Testis (tissue), 2 donors: Measurements from ENCODE around the gene EFNA2.

Source experiments
- POLR2A ChIP-seq: fragments of 450-650 bp; IDR thresholded peaks from one replicate; pipeline ENCODE4 v1.6.1; 2017; ENCODE audit warnings: antibody characterized with exemption, mild to moderate bottlenecking, moderate library complexity
- TF ChIP-seq, protein P1 (sequence below), 3 experiments: fragments of 450-650 bp in 2 of 3; fragments of 200-600 bp in 1 of 3; sonication (generic) in 1 of 3; IDR thresholded peaks; one replicate each; pipeline ENCODE4 v1.5.1; 2016 to 2019; ENCODE audit warnings: antibody characterized with exemption in 3 of 3, mild to moderate bottlenecking in 2 of 3, moderate library complexity in 1 of 3

DNA sequence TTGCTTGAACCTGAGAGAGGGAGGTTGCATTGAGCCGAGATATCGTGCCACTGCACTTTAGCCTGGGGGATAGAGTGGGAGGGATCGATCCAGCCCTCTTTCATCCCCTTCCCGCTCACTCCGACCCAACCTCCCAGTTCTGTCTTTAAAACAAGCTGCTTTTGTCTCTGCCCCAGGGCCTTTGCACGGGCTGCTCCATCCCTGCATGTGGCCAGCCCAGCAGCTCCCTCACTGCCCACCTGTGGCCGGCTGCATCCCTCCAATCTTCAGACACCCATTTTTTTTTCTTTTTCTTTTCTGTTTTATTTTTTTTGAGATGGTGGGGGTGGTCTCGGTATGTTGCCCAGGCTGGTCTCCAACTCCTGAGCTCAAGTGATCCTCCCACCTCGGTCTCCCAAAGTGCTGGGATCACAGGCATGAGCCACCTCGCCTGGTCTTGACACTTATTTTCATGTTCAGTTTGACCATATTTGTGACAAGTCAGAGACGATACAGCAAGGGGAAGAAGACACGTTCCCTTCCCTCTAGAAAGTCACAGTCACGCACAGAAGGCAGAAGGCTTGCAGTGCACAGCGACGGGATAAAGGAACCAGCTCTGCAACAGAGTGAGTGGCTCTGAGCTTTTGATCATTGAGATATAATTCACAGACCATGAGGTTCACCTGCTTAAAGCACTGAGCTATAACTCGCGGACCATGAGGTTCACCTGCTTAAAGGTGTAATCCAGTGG is 31.8 kb downstream of the EFNA2 start:
- TF ChIP-seq, protein P1, sequence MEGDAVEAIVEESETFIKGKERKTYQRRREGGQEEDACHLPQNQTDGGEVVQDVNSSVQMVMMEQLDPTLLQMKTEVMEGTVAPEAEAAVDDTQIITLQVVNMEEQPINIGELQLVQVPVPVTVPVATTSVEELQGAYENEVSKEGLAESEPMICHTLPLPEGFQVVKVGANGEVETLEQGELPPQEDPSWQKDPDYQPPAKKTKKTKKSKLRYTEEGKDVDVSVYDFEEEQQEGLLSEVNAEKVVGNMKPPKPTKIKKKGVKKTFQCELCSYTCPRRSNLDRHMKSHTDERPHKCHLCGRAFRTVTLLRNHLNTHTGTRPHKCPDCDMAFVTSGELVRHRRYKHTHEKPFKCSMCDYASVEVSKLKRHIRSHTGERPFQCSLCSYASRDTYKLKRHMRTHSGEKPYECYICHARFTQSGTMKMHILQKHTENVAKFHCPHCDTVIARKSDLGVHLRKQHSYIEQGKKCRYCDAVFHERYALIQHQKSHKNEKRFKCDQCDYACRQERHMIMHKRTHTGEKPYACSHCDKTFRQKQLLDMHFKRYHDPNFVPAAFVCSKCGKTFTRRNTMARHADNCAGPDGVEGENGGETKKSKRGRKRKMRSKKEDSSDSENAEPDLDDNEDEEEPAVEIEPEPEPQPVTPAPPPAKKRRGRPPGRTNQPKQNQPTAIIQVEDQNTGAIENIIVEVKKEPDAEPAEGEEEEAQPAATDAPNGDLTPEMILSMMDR (IDR thresholded peaks at IDR 0.05), result no peak
- no peak for TF ChIP-seq POLR2A
